Measurements from ENCODE around the gene SNX13. TPM values are rescaled to one million over a fixed set of nuclear protein-coding genes. Genes with fewer than 3 reads are reported as not detected.

SNX13 gene
- total and polyA plus RNA-seq, 2 experiments from 2014 or later = 17.4 to 57.6 TPM

DNA sequence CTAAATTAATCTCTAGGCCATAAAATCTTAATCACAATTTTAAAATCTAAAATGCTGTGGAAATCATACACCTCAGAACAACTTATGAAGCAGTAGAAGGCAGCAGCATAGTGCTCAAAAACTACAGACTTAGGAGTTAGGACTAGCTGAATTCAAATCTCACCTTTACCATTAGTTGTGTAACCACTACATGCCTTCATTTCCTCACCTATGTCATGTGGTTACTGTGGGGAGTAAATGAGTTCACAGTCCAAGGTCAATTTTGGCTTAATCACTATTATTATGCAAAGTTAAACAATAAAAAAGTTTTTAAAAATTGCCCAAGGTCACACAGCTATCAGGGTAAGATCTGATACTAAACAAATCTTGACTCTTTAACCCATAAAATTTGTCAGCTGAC is 37.0 kb downstream of the SNX13 start:
- H3K79me2 ChIP-seq = peaks cover 83% of the 10 kb centered on the region
- no peaks in the 10 kb centered on the region for H3K9me3 ChIP-seq (ENCODE audit: low read depth)
- peaks cover 8% of the 10 kb centered on the region for H3K4me1 ChIP-seq (ENCODE audit: insufficient read depth)
- no peak overlapping the region for H3K4me3 ChIP-seq
- TF ChIP-seq, protein P1, sequence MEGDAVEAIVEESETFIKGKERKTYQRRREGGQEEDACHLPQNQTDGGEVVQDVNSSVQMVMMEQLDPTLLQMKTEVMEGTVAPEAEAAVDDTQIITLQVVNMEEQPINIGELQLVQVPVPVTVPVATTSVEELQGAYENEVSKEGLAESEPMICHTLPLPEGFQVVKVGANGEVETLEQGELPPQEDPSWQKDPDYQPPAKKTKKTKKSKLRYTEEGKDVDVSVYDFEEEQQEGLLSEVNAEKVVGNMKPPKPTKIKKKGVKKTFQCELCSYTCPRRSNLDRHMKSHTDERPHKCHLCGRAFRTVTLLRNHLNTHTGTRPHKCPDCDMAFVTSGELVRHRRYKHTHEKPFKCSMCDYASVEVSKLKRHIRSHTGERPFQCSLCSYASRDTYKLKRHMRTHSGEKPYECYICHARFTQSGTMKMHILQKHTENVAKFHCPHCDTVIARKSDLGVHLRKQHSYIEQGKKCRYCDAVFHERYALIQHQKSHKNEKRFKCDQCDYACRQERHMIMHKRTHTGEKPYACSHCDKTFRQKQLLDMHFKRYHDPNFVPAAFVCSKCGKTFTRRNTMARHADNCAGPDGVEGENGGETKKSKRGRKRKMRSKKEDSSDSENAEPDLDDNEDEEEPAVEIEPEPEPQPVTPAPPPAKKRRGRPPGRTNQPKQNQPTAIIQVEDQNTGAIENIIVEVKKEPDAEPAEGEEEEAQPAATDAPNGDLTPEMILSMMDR (IDR thresholded peaks at IDR 0.05; ENCODE audit: poor library complexity) = no peak
- no peak for TF ChIP-seq EZH2phosphoT487 (IDR thresholded peaks at IDR 0.05; ENCODE audit: low read depth, severe bottlenecking, unreplicated experiment)
- TF ChIP-seq EZH2 (IDR thresholded peaks at IDR 0.05; ENCODE audit: borderline replicate concordance) = no peak
- H3K27me3 ChIP-seq = no peaks in the 10 kb centered on the region
- no peak overlapping the region for H3K27ac ChIP-seq
- H2AFZ ChIP-seq = no peak overlapping the region
- H3K36me3 ChIP-seq (replicated peaks; ENCODE audit: insufficient read depth, low read depth) = no peaks in the 10 kb centered on the region
- H3K4me2 ChIP-seq = no peak overlapping the region
- no peak for DNase-seq (ENCODE audit: low spot score)
- no peaks in the 10 kb centered on the region for H3K9me2 ChIP-seq (replicated peaks; ENCODE audit: insufficient read depth)
- peaks cover 7% of the 10 kb centered on the region for H4K20me1 ChIP-seq (ENCODE audit: insufficient read depth, poor library complexity, severe bottlenecking)

- DNase-seq (ENCODE audit: low spot score) = no peak
- 70% methylated on average over 5 of the region's 5 CpGs for WGBS (ENCODE audit: low lambda C conversion rate, missing lambda C conversion rate)
- H3K9me3 ChIP-seq (ENCODE audit: low read depth) = no peaks in the 10 kb centered on the region
- no peaks in the 10 kb centered on the region for H3K27me3 ChIP-seq
- H3K4me1 ChIP-seq (ENCODE audit: insufficient read depth) = peaks cover 8% of the 10 kb centered on the region
- no peaks in the 10 kb centered on the region for H3K9me2 ChIP-seq (replicated peaks; ENCODE audit: insufficient read depth)
- no peak overlapping the region for H2AFZ ChIP-seq
- peaks cover 80% of the 10 kb centered on the region for H3K79me2 ChIP-seq
- H4K20me1 ChIP-seq (ENCODE audit: insufficient read depth, poor library complexity, severe bottlenecking) = peaks cover 7% of the 10 kb centered on the region
- no peak overlapping the region for H3K27ac ChIP-seq
- no peak overlapping the region for H3K4me2 ChIP-seq
- no peaks in the 10 kb centered on the region for H3K36me3 ChIP-seq (replicated peaks; ENCODE audit: insufficient read depth, low read depth)
- TF ChIP-seq, protein P1 (IDR thresholded peaks at IDR 0.05; ENCODE audit: poor library complexity) = no peak
- TF ChIP-seq EZH2phosphoT487 (IDR thresholded peaks at IDR 0.05; ENCODE audit: low read depth, severe bottlenecking, unreplicated experiment) (no peak), EZH2 (IDR thresholded peaks at IDR 0.05; ENCODE audit: borderline replicate concordance) (no peak)
- H3K4me3 ChIP-seq = no peak overlapping the region
Measured at GRCh38 chr7:17902599-17902998, 37.7 kb downstream of the SNX13 start.

- Histone ChIP-seq H4K20me1 (ENCODE audit: insufficient read depth, poor library complexity, severe bottlenecking) (peaks cover 7% of the 10 kb centered on the region), H3K4me3 (no peak overlapping the region), H3K9me2 (replicated peaks; ENCODE audit: insufficient read depth) (no peaks in the 10 kb centered on the region), H2AFZ (no peak overlapping the region), H3K27me3 (no peaks in the 10 kb centered on the region), H3K27ac (no peak overlapping the region), H3K4me1 (ENCODE audit: insufficient read depth) (peaks cover 8% of the 10 kb centered on the region), H3K9me3 (ENCODE audit: low read depth) (no peaks in the 10 kb centered on the region), H3K36me3 (replicated peaks; ENCODE audit: insufficient read depth, low read depth) (no peaks in the 10 kb centered on the region), H3K79me2 (peaks cover 64% of the 10 kb centered on the region), H3K4me2 (no peak overlapping the region)
- no peak for DNase-seq (ENCODE audit: low spot score)
- WGBS (ENCODE audit: low lambda C conversion rate, missing lambda C conversion rate) = 93% methylated on average over 1 of the region's 1 CpG
- TF ChIP-seq EZH2phosphoT487 (IDR thresholded peaks at IDR 0.05; ENCODE audit: low read depth, severe bottlenecking, unreplicated experiment) (no peak), EZH2 (IDR thresholded peaks at IDR 0.05; ENCODE audit: borderline replicate concordance) (no peak)
- TF ChIP-seq, protein P1 (IDR thresholded peaks at IDR 0.05; ENCODE audit: poor library complexity) = no peak
Measured at GRCh38 chr7:17900464-17900863, 39.8 kb downstream of the SNX13 start.

GRCh38 chr7:17898111-17898510 is 42.2 kb downstream of the SNX13 start:
- H4K20me1 ChIP-seq (ENCODE audit: insufficient read depth, poor library complexity, severe bottlenecking) = peaks cover 6% of the 10 kb centered on the region
- H3K4me2 ChIP-seq = no peak overlapping the region
- no peak overlapping the region for H2AFZ ChIP-seq
- 96% methylated on average over 4 of the region's 4 CpGs for WGBS (ENCODE audit: low lambda C conversion rate, missing lambda C conversion rate)
- no peaks in the 10 kb centered on the region for H3K36me3 ChIP-seq (replicated peaks; ENCODE audit: insufficient read depth, low read depth)
- TF ChIP-seq EZH2 (IDR thresholded peaks at IDR 0.05; ENCODE audit: borderline replicate concordance) = no peak
- TF ChIP-seq, protein P1 (IDR thresholded peaks at IDR 0.05; ENCODE audit: poor library complexity) = no peak
- TF ChIP-seq EZH2phosphoT487 (IDR thresholded peaks at IDR 0.05; ENCODE audit: low read depth, severe bottlenecking, unreplicated experiment) = no peak
- no peak for DNase-seq (ENCODE audit: low spot score)
- H3K79me2 ChIP-seq = peaks cover 41% of the 10 kb centered on the region
- no peak overlapping the region for H3K4me3 ChIP-seq
- no peaks in the 10 kb centered on the region for H3K27me3 ChIP-seq
- H3K4me1 ChIP-seq (ENCODE audit: insufficient read depth) = peaks cover 4% of the 10 kb centered on the region
- no peaks in the 10 kb centered on the region for H3K9me3 ChIP-seq (ENCODE audit: low read depth)
- no peak overlapping the region for H3K27ac ChIP-seq
- H3K9me2 ChIP-seq (replicated peaks; ENCODE audit: insufficient read depth) = no peaks in the 10 kb centered on the region

Measured in hepatocyte (in vitro differentiated cells).